NT2/D1 (cell line): ENCODE results near the gene RNASE1.

ENCODE experiments used
- SUZ12 ChIP-seq: IDR thresholded peaks from 2 replicates; pipeline ENCODE4 v1.6.1; 2011; ENCODE audit not compliant: insufficient read length, insufficient read depth; ENCODE audit errors: extremely low read depth
- YY1 ChIP-seq: IDR thresholded peaks from 2 replicates; pipeline ENCODE4 v1.6.1; 2011; ENCODE audit not compliant: insufficient read length, insufficient read depth
- ZNF274 ChIP-seq: IDR thresholded peaks from 2 replicates; pipeline ENCODE4 v1.6.1; 2011; ENCODE audit warnings: mild to moderate bottlenecking, low read depth, low read length

- TF ChIP-seq SUZ12 (no peak), YY1 (no peak), ZNF274 (no peak)
Measured at GRCh38 chr14:20823859-20824258, 21.2 kb upstream of the RNASE1 start.
